Measurements from ENCODE around the gene SELENOO. TPM values are rescaled to one million over a fixed set of nuclear protein-coding genes. Genes with fewer than 3 reads are reported as not detected.

The SELENOO gene
- total RNA-seq, 1 donor from 2014 or later: 85.2 TPM

- DNase-seq (ENCODE audit: low spot score) (no peak), ATAC-seq (no peak)
Measured at GRCh38 chr22:50264104-50264745, 63.4 kb downstream of the SELENOO start.

- DNase-seq (ENCODE audit: low spot score) (no peak), ATAC-seq (no peak)
Measured at GRCh38 chr22:50264946-50265669, 64.3 kb downstream of the SELENOO start.

- ATAC-seq: no peak
- DNase-seq (ENCODE audit: low spot score): no peak
Measured at GRCh38 chr22:50266994-50267393, 66.2 kb downstream of the SELENOO start.

Other genes with a start within 250 kb of the SELENOO start
- gene PIM3, start 240.2 kb upstream of the SELENOO start, total RNA-seq: 36.8 TPM
- gene IL17REL, start 188.2 kb upstream of the SELENOO start, total RNA-seq: not detected
- not detected for gene TTLL8, start 142.7 kb upstream of the SELENOO start, total RNA-seq
- gene MLC1, start 115.6 kb upstream of the SELENOO start, total RNA-seq: not detected
- not detected for gene MOV10L1, start 111.0 kb upstream of the SELENOO start, total RNA-seq
- 10.6 TPM for gene PANX2, start 30.3 kb upstream of the SELENOO start, total RNA-seq
- 25.9 TPM for gene TRABD, start 15.1 kb upstream of the SELENOO start, total RNA-seq
- gene TUBGCP6, start 44.0 kb downstream of the SELENOO start, total RNA-seq: 21.3 TPM
- 33.3 TPM for gene HDAC10, start 50.3 kb downstream of the SELENOO start, total RNA-seq
- gene MAPK12, start 60.7 kb downstream of the SELENOO start, total RNA-seq: 5.0 TPM
- gene MAPK11, start 69.4 kb downstream of the SELENOO start, total RNA-seq: 8.2 TPM
- 187 TPM for gene PLXNB2, start 106.6 kb downstream of the SELENOO start, total RNA-seq
- gene DENND6B, start 126.0 kb downstream of the SELENOO start, total RNA-seq: 1.8 TPM
- gene PPP6R2, start 142.3 kb downstream of the SELENOO start, total RNA-seq: 65.4 TPM